T-helper 9 cell (primary cell): ENCODE data around the gene EDNRA.

Experiments
- DNase-seq: peaks from one replicate; pipeline ENCODE4 v3.0.0-alpha.2; 2020

Gene EDNRA

GRCh38 chr4:147542229-147542990 lies 61.5 kb downstream of the EDNRA start:
- no peak for DNase-seq

- no peak for DNase-seq
These were observed 62.1 kb downstream of the EDNRA start for GRCh38 chr4:147543034-147543433.

- DNase-seq: no peak
These were observed 65.5 kb downstream of the EDNRA start for GRCh38 chr4:147546349-147546748.

GRCh38 chr4:147547314-147548056 lies 66.6 kb downstream of the EDNRA start:
- no peak for DNase-seq

GRCh38 chr4:147548256-147548655 lies 67.4 kb downstream of the EDNRA start:
- DNase-seq: no peak

GRCh38 chr4:147550626-147551246 lies 69.8 kb downstream of the EDNRA start:
- DNase-seq: no peak

GRCh38 chr4:147560625-147561024 lies 79.7 kb downstream of the EDNRA start:
- DNase-seq: no peak

GRCh38 chr4:147566762-147567161 lies 85.9 kb downstream of the EDNRA start:
- no peak for DNase-seq

GRCh38 chr4:147567276-147567675 lies 86.4 kb downstream of the EDNRA start:
- DNase-seq: no peak

- no peak for DNase-seq
These were observed 89.7 kb downstream of the EDNRA start for GRCh38 chr4:147570616-147571015.

GRCh38 chr4:147571036-147571770 lies 90.3 kb downstream of the EDNRA start:
- DNase-seq: no peak

GRCh38 chr4:147576084-147576483 lies 95.2 kb downstream of the EDNRA start:
- no peak for DNase-seq

- no peak for DNase-seq
These were observed 97.2 kb downstream of the EDNRA start for GRCh38 chr4:147578051-147578476.

- no peak for DNase-seq
These were observed 97.7 kb downstream of the EDNRA start for GRCh38 chr4:147578593-147578992.

- no peak for DNase-seq
These were observed 99.5 kb downstream of the EDNRA start for GRCh38 chr4:147580396-147580795.

GRCh38 chr4:147581606-147582350 lies 100.9 kb downstream of the EDNRA start:
- no peak for DNase-seq

GRCh38 chr4:147582386-147583060 lies 101.6 kb downstream of the EDNRA start:
- no peak for DNase-seq

- no peak for DNase-seq
These were observed 103.0 kb downstream of the EDNRA start for GRCh38 chr4:147583876-147584275.

GRCh38 chr4:147586032-147586431 lies 105.1 kb downstream of the EDNRA start:
- no peak for DNase-seq

GRCh38 chr4:147586637-147587036 lies 105.7 kb downstream of the EDNRA start:
- no peak for DNase-seq

- DNase-seq: no peak
These were observed 106.1 kb downstream of the EDNRA start for GRCh38 chr4:147587041-147587440.

- no peak for DNase-seq
These were observed 108.7 kb downstream of the EDNRA start for GRCh38 chr4:147589586-147589985.
